Measurements from ENCODE around the gene KRT1.

GRCh38 chr12:52662918-52663229 is 17.3 kb downstream of the KRT1 start:
- TF ChIP-seq POLR2AphosphoS5 (IDR thresholded peaks at IDR 0.05), result no peak
- no peak for TF ChIP-seq POLR2A (IDR thresholded peaks at IDR 0.05)
